NCI-H2227 treated with DMSO at 0.1 percent for 48 hours (cell line): Measurements from ENCODE around the gene NPIPB8.
"Not testable (repeated sequence)": the region's sequence is repeated elsewhere in the genome, so short reads cannot be mapped to it uniquely, and the experiment has no call there.

Experiments used
- DNase-seq: peaks from one replicate; lab custom pipeline; 2025; lab: John Stamatoyannopoulos, UW

NPIPB8 gene

DNA sequence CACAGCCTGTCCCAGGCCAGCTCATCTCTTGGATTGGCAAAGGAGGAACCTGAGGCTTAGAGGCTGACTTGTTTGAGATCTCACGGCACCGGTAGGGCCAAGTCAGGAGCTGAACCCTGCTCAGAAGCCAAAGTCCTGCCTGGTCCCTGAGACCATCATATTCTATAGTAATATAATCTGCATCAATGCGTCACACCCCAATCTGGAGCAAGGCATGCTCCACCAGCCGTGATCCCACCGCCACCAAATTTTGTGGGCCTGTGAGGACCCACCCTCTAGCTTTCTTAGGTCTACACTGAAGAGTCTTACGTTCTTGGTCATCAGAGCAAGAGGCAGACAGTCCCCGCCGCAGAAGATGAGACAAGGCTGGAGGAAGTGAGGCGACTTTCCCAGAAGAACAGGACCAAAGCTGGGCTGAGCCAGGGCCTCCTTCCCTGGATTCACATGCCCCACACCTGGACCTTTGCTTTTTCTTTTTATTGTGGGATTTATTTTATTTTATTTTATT is 30.7 kb upstream of the NPIPB8 start:
- DNase-seq: no peak

- not testable (repeated sequence) for DNase-seq
Measured at GRCh38 chr16:28607681-28608495, 30.0 kb upstream of the NPIPB8 start.

DNA sequence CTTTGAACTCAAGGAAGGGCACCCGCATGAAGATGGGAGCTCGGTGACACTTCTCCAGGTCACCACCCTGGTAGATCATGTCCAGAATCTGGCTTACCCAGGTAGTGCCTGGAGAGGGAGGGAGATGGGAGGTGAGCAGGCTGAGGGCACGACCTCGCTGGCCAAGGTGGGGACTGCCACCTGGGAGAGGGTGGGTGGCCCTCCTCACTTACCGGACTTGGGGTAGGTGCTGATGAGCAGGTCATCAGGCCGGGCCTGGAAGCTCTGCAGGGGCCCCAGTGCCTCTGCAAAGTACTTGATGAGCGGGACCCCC is 29.4 kb upstream of the NPIPB8 start:
- DNase-seq: not testable (repeated sequence)

DNA sequence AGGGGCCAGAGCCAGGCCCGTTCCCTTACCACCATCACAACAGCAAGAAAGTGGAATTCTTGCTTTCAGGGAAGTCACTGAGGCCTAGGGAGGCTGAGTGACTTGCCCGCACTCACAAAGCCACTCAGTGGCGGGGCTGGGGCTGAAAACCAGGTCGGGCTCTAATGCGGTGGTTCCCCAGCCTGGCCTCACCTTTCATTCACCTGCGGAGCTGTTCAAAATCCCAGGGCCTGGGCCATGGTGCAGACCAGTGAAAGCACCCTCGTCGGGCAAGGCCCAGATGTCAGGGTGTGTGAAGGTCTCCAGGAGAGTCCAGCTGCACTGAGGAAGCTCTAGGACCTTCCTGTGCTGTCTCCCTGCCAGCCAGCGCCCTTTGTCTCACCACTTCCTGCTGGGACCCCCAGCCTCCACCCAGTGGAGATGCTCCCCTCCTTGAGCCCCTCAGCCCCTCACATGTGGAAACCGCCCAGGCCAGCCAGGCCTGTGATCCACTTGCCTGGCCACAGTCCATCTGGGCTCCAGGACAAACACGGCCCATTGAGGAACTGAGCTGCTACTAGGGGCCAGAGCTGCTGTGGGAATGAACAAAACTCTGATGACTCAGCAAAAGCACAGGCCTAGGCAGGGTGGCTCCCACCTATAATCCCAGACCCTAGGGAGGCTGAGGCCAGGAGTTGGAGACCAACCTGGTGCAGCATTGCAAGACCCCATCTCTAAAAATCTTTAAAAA is 28.8 kb upstream of the NPIPB8 start:
- not testable (repeated sequence) for DNase-seq

GRCh38 chr16:28609631-28610594 is 28.0 kb upstream of the NPIPB8 start, which contains the start of gene SULT1A1:
Gene SULT1A1 (minus strand): TSS chr16:28610044. CDS start chr16:28608855, 1,189 bp downstream.
- DNase-seq: no peak

DNA sequence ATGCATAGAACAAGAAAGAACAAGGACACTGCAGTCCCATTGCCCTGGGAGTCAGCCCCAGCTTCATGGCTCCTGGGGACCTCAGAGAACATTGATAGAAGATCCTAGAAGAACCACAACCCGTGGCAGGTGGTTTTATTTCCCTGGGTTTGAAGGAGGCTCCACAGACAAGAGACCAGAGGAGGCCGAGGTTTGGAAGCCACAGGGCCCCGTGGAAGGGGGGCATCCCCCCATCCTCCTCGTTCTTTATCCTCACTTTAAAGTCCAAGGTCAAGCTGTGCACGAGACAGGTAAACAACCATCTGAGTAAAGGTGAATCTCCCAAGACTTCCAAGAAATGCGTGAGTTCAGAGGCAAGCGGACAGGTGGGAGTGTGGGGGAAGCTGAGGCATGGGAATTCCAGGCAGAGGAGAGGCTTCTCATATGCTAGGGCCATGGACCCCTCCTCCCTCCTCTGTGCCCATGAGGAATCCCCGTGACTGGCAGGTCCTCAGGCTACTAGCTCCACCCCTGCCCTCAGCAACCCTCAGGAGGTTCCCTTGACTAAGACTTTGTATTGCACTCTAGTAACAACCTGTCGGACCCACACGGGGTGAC is 27.2 kb upstream of the NPIPB8 start:
- no peak for DNase-seq

- not testable (repeated sequence) for DNase-seq
Measured at GRCh38 chr16:28612359-28613280, 25.2 kb upstream of the NPIPB8 start.

DNA sequence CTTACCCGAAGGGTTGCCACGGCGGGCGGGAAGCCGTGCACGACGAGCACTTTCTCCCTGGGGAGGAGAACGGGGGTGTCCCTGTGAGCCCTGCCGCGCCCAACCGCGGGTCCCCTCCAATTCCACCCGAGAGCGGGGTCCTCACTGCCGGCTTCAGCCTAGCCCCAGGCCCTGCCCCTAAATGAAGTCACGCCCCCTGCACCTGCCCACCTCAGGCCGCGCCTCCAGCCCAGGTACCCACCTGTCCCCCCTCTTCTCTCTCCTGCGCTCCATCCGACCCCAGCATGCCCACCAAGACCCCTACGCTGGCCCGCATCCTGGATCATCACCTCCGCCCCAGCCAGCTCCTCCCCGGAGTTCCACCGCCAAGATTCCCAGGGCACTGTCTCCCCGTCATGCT is 24.0 kb upstream of the NPIPB8 start:
- not testable (repeated sequence) for DNase-seq

GRCh38 chr16:28614561-28614960 is 23.3 kb upstream of the NPIPB8 start:
- not testable (repeated sequence) for DNase-seq

DNA sequence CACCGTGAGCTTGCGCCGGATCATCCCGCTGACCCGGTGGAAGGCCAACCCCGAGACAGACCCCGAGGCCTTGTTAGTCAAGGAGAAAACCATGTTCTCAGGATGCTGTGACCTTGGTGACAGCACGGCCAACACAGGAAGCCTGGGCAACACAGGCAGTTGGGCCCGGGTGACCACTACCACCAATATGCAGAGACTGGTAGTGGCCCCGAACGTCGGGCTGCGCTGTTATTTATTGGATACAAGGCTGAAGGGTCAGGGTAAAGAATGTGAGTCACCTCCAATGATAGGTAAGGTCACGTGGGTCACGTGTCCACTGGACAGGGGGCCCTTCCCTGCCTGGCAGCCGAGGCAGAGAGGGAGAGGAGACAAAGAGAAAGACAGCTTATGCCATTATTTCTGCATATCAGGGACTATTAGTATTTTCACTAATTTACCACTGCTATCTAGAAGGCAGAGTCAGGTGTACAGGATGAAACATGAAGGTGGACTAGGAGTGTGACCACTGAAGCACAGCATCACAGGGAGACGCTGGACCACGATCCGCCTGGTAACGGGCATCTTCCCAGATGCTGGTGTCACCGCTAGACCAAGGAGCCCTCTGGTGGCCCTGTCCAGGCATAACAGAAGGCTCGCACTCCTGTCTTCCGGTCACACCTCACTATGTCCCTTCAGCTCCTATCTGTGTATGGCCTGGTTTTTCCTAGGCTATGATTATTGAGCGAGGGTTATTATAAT is 22.2 kb upstream of the NPIPB8 start:
- DNase-seq: peak; percentile 37

DNA sequence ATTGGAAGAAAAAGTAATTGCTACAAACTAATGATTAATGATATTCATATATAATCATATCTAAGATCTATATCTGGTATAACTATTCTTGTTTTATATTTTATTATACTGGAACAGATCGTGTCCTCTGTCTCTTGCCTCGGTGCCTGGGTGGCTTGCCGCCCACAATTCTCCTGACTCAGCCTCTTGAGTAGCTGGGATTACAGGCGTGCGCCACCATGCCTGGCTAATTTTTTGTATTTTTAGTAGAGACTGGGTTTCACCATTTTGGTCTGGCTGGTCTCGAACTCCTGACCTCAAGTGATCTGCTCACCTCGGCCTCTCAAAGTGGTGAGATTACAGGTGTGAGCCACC is 21.7 kb upstream of the NPIPB8 start:
- DNase-seq: not testable (repeated sequence)

GRCh38 chr16:28616636-28617035 is 21.2 kb upstream of the NPIPB8 start:
- no peak for DNase-seq

- peak; percentile 4 for DNase-seq
Measured at GRCh38 chr16:28617874-28618273, 20.0 kb upstream of the NPIPB8 start.

DNA sequence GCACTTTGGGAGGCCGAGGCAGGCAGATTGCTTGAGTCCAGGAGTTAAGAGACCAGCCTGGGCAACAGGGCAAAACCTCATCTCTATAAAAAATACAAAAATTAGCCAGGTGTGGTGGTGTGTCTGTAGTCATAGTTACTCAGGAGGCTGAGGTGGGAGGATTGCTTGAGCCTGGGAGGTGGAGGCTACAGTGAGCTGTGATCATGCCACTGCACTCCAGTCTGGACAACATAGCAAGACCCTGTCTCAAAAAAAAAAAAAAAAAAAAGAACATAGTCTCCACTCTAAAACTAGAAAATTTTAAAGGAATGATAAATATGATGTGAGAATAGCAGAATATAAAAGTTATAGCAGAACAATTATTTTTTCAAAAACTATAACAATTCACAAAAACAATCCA is 17.5 kb upstream of the NPIPB8 start:
- not testable (repeated sequence) for DNase-seq

GRCh38 chr16:28621481-28622155 is 16.2 kb upstream of the NPIPB8 start:
- no peak for DNase-seq

DNA sequence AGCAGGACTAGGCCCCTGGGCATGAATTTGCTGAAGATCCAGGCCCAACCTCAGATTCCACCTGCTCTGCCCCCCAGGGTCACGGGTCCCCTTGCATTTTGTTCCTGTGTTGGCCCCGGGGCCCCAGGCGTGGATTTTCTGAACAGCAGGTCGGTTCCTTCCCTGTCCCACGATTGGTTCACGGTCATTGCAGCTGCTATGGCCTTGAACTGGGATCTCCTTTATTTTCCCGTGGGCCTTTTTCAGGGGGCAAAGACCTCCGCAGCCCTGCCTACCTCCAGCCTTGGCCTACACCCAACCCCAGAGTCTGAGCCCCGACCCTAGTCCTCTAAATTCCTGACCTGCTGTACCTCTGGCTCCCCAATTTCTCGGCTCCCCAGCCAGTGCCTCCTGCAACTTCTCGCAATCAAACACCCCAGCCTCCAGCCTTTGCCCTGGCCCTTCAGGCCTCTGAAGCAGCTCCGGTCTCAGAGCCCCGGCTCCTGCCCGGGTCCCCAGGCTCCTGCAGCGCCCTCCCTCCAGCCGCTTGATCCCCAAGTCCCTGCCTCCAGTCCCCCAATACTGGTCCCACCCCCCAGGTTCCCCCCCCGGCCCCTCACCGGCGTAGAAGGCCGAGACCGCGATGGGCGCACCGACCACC is 15.2 kb upstream of the NPIPB8 start:
- DNase-seq: not testable (repeated sequence)

- peak; percentile 61 for DNase-seq
Measured at GRCh38 chr16:28623172-28623711, 14.6 kb upstream of the NPIPB8 start.

- DNase-seq: not testable (repeated sequence)
Measured at GRCh38 chr16:28630905-28631304, 7.0 kb upstream of the NPIPB8 start.
